GM23338 (cell line): Measurements from ENCODE around the gene CHD1. TPM values are rescaled to one million over a fixed set of nuclear protein-coding genes. Genes with fewer than 3 reads are reported as not detected.

Experiments
- ATAC-seq: fragments of 200-7000 bp; cut with Tn5 transposase; 3 replicates; pipeline ENCODE4 v1.9.1; 2020
- DNase-seq: peaks from one replicate; pipeline ENCODE4 v3.0.0-alpha.2; 2015; ENCODE audit warnings: low spot score
- H2AFZ ChIP-seq: fragments of 200-600 bp; sonication (generic); 2 replicates; pipeline ENCODE4 v1.8.0; 2016; ENCODE audit warnings: antibody characterized with exemption, mild to moderate bottlenecking, moderate library complexity
- H3F3A ChIP-seq: fragments of 200-600 bp; sonication (generic); replicated peaks from 2 replicates; pipeline ENCODE4 v1.8.0; 2017; ENCODE audit warnings: antibody characterized with exemption, mixed run types, low read depth
- H3K27ac ChIP-seq: fragments of 200-600 bp; sonication (generic); 2 replicates; pipeline ENCODE4 v1.6.1; 2016; ENCODE audit warnings: low read depth
- H3K27me3 ChIP-seq: fragments of 200-600 bp; sonication (generic); 2 replicates; pipeline ENCODE4 v1.8.0; 2016; ENCODE audit warnings: mild to moderate bottlenecking, mixed run types, moderate library complexity; ENCODE audit not compliant: insufficient read depth
- H3K36me3 ChIP-seq: fragments of 200-600 bp; sonication (generic); 2 replicates; pipeline ENCODE4 v1.8.0; 2016; ENCODE audit warnings: mild to moderate bottlenecking; ENCODE audit not compliant: insufficient read depth
- H3K4me1 ChIP-seq: fragments of 200-600 bp; sonication (generic); 2 replicates; pipeline ENCODE4 v1.8.0; 2016; ENCODE audit warnings: mild to moderate bottlenecking, moderate library complexity; ENCODE audit not compliant: insufficient read depth
- H3K4me2 ChIP-seq: fragments of 200-600 bp; sonication (generic); 2 replicates; pipeline ENCODE4 v1.7.1; 2017; ENCODE audit warnings: mixed run types
- H3K4me3 ChIP-seq: fragments of 200-600 bp; sonication (generic); 2 replicates; pipeline ENCODE4 v1.6.1; 2016; ENCODE audit warnings: mixed run types
- H3K79me2 ChIP-seq: fragments of 200-600 bp; sonication (generic); replicated peaks from 2 replicates; pipeline ENCODE4 v1.8.0; 2017; ENCODE audit warnings: mild to moderate bottlenecking; ENCODE audit not compliant: insufficient read depth
- H3K9me2 ChIP-seq: fragments of 200-600 bp; sonication (generic); 2 replicates; pipeline ENCODE4 v1.8.0; 2017; ENCODE audit not compliant: insufficient read depth
- H4K20me1 ChIP-seq: fragments of 200-600 bp; sonication (generic); replicated peaks from 2 replicates; pipeline ENCODE4 v1.8.0; 2017; ENCODE audit warnings: mild to moderate bottlenecking; ENCODE audit not compliant: insufficient read depth
- H3K27ac Mint-ChIP-seq: 2 replicates; pipeline ENCODE4 v1.8.0; 2020; ENCODE audit warnings: inconsistent platforms, mild to moderate bottlenecking, moderate library complexity, mixed read lengths
- H3K27me3 Mint-ChIP-seq: 3 replicates; pipeline ENCODE4 v1.8.0; 2022; ENCODE audit warnings: low read depth, mild to moderate bottlenecking, moderate library complexity, mixed read lengths, inconsistent platforms; ENCODE audit not compliant: insufficient read depth, poor library complexity
- H3K36me3 Mint-ChIP-seq: 3 replicates; pipeline ENCODE4 v1.8.0; 2021; ENCODE audit warnings: low read depth, mild to moderate bottlenecking, inconsistent platforms, moderate library complexity, mixed read lengths
- H3K4me1 Mint-ChIP-seq: 3 replicates; pipeline ENCODE4 v1.8.0; 2020; ENCODE audit warnings: mild to moderate bottlenecking, inconsistent platforms, mixed read lengths
- H3K4me3 Mint-ChIP-seq: 3 replicates; pipeline ENCODE4 v1.8.0; 2021; ENCODE audit warnings: moderate library complexity, mild to moderate bottlenecking, inconsistent platforms, mixed read lengths
- H3K9me3 Mint-ChIP-seq: 3 replicates; pipeline ENCODE4 v1.8.0; 2020; ENCODE audit warnings: moderate library complexity, mild to moderate bottlenecking, inconsistent platforms, mixed read lengths
- CREB1 ChIP-seq: fragments of 250-450 bp; sonication (Bioruptor Pico); IDR thresholded peaks from 2 replicates; pipeline ENCODE4 v1.5.0; 2020; ENCODE audit warnings: low read depth, mild to moderate bottlenecking, moderate library complexity
- EZH2 ChIP-seq: fragments of 200-600 bp; sonication (generic); IDR thresholded peaks from one replicate; pipeline ENCODE4 v1.8.0; 2017; ENCODE audit warnings: antibody characterized with exemption, mild to moderate bottlenecking, low read depth; ENCODE audit not compliant: unreplicated experiment
- EZH2phosphoT487 ChIP-seq: fragments of 200-600 bp; sonication (generic); IDR thresholded peaks from one replicate; pipeline ENCODE4 v1.8.1; 2018; ENCODE audit warnings: antibody characterized with exemption; ENCODE audit not compliant: unreplicated experiment
- JUNB ChIP-seq: IDR thresholded peaks from one replicate; pipeline ENCODE4 v1.6.1; 2016; ENCODE audit warnings: antibody characterized with exemption; ENCODE audit not compliant: unreplicated experiment
- POLR2AphosphoS5 ChIP-seq: IDR thresholded peaks from 2 replicates; pipeline ENCODE4 v1.6.1; 2016; ENCODE audit warnings: antibody characterized with exemption, low read depth
- REST ChIP-seq: IDR thresholded peaks from one replicate; pipeline ENCODE4 v1.6.1; 2018; ENCODE audit warnings: antibody characterized with exemption; ENCODE audit not compliant: unreplicated experiment
- STAT1 ChIP-seq: IDR thresholded peaks from one replicate; pipeline ENCODE4 v1.6.1; 2016; ENCODE audit warnings: antibody characterized with exemption; ENCODE audit not compliant: unreplicated experiment
- ZNF114 ChIP-seq: fragments of 250-450 bp; sonication (Bioruptor Pico); IDR thresholded peaks from 2 replicates; pipeline ENCODE4 v1.5.0; 2020; ENCODE audit warnings: mild to moderate bottlenecking, moderate library complexity
- ZNF331 ChIP-seq: fragments of 250-450 bp; sonication (Bioruptor Pico); IDR thresholded peaks from 2 replicates; pipeline ENCODE4 v1.5.0; 2020; ENCODE audit warnings: low read depth, mild to moderate bottlenecking, moderate library complexity
- polyA plus RNA-seq: library from polyadenylated mRNA; unstranded; fragments of >200 nt; fragmentation: Nextera tagmentation; extraction: Ambion mirVana; gene quantifications from 2 replicates; pipeline ENCODE4 v1.2.1, GENCODE V29; 2016
- total RNA-seq: library from RNA; depleted of rRNA; stranded (reverse); fragments of >200 nt; shearing (Covaris generic); gene quantifications from 2 replicates; pipeline ENCODE4 v1.2.3, GENCODE V29; 2014
- TF ChIP-seq, protein P1 (sequence below): fragments of 250-450 bp; sonication (Bioruptor Pico); IDR thresholded peaks from 2 replicates; pipeline ENCODE4 v1.5.0; 2020; ENCODE audit warnings: mild to moderate bottlenecking, moderate library complexity
- TF ChIP-seq, protein P2 (sequence below): IDR thresholded peaks from 2 replicates; pipeline ENCODE4 v1.6.1; 2016; ENCODE audit warnings: antibody characterized with exemption
- TF ChIP-seq, protein P3 (sequence below), 2 experiments: fragments of 200-600 bp in 1 of 2; sonication (generic) in 1 of 2; conservative IDR thresholded peaks; 2 replicates each; pipeline versions ENCODE4 v1.5.1 to v1.6.1; 2016 to 2017; ENCODE audit warnings: antibody characterized with exemption in 2 of 2, low read depth in 2 of 2, mild to moderate bottlenecking in 2 of 2, moderate library complexity in 1 of 2

CHD1 gene
- total and polyA plus RNA-seq, 2 experiments from 2014 or later, result 36.4 to 75.6 TPM

DNA sequence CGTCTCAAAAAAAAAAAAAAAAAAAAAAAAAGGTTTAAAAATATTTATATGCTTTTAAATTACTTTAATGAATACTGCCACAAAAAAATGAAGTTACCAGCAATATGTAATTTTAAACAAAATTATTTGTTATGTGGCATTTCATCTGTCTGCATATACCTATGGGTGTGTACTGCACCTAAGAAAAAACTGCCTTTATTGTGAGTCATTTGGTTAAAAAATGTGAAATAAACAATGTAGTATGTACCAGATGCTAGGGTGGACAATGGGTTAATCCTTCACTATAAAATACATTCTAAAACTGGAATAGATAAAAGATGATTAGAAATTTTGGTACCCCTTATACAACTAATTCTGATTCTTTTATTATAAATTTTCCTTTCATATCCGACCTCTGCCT lies 12.3 kb downstream of the CHD1 start (continued):
- TF ChIP-seq, protein P1, sequence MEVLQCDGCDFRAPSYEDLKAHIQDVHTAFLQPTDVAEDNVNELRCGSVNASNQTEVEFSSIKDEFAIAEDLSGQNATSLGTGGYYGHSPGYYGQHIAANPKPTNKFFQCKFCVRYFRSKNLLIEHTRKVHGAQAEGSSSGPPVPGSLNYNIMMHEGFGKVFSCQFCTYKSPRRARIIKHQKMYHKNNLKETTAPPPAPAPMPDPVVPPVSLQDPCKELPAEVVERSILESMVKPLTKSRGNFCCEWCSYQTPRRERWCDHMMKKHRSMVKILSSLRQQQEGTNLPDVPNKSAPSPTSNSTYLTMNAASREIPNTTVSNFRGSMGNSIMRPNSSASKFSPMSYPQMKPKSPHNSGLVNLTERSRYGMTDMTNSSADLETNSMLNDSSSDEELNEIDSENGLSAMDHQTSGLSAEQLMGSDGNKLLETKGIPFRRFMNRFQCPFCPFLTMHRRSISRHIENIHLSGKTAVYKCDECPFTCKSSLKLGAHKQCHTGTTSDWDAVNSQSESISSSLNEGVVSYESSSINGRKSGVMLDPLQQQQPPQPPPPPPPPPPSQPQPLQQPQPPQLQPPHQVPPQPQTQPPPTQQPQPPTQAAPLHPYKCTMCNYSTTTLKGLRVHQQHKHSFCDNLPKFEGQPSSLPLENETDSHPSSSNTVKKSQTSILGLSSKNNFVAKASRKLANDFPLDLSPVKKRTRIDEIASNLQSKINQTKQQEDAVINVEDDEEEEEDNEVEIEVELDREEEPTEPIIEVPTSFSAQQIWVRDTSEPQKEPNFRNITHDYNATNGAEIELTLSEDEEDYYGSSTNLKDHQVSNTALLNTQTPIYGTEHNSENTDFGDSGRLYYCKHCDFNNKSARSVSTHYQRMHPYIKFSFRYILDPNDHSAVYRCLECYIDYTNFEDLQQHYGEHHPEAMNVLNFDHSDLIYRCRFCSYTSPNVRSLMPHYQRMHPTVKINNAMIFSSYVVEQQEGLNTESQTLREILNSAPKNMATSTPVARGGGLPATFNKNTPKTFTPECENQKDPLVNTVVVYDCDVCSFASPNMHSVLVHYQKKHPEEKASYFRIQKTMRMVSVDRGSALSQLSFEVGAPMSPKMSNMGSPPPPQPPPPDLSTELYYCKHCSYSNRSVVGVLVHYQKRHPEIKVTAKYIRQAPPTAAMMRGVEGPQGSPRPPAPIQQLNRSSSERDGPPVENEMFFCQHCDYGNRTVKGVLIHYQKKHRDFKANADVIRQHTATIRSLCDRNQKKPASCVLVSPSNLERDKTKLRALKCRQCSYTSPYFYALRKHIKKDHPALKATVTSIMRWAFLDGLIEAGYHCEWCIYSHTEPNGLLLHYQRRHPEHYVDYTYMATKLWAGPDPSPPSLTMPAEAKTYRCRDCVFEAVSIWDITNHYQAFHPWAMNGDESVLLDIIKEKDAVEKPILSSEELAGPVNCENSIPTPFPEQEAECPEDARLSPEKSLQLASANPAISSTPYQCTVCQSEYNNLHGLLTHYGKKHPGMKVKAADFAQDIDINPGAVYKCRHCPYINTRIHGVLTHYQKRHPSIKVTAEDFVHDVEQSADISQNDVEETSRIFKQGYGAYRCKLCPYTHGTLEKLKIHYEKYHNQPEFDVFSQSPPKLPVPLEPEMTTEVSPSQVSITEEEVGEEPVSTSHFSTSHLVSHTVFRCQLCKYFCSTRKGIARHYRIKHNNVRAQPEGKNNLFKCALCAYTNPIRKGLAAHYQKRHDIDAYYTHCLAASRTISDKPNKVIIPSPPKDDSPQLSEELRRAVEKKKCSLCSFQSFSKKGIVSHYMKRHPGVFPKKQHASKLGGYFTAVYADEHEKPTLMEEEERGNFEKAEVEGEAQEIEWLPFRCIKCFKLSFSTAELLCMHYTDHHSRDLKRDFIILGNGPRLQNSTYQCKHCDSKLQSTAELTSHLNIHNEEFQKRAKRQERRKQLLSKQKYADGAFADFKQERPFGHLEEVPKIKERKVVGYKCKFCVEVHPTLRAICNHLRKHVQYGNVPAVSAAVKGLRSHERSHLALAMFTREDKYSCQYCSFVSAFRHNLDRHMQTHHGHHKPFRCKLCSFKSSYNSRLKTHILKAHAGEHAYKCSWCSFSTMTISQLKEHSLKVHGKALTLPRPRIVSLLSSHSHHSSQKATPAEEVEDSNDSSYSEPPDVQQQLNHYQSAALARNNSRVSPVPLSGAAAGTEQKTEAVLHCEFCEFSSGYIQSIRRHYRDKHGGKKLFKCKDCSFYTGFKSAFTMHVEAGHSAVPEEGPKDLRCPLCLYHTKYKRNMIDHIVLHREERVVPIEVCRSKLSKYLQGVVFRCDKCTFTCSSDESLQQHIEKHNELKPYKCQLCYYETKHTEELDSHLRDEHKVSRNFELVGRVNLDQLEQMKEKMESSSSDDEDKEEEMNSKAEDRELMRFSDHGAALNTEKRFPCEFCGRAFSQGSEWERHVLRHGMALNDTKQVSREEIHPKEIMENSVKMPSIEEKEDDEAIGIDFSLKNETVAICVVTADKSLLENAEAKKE (CRISPR knock-in tag), result no peak
- no peak for TF ChIP-seq POLR2AphosphoS5

GRCh38 chr5:98913911-98914310 lies 14.9 kb downstream of the CHD1 start:
- H3K27ac ChIP-seq, result no peak overlapping the region
- peaks cover 99% of the 10 kb centered on the region for H3K79me2 ChIP-seq
- Mint-ChIP-seq H3K36me3 (peaks cover 12% of the 10 kb centered on the region; the same call in 2 of the 3 replicates), H3K4me1 (peaks cover 24% of the 10 kb centered on the region), H3K27ac (no peak overlapping the region), H3K9me3 (no peaks in the 10 kb centered on the region), H3K27me3 (peaks cover 2% of the 10 kb centered on the region), H3K4me3 (no peak overlapping the region)
- DNase-seq, result no peak
- H4K20me1 ChIP-seq, result peaks cover 36% of the 10 kb centered on the region
- H2AFZ ChIP-seq, result no peak overlapping the region
- no peaks in the 10 kb centered on the region for H3F3A ChIP-seq
- peaks cover 3% of the 10 kb centered on the region; the same call in 1 of the 2 replicates for H3K36me3 ChIP-seq
- peaks cover 20% of the 10 kb centered on the region for H3K4me1 ChIP-seq
- ATAC-seq, result no peak
- H3K27me3 ChIP-seq, result no peaks in the 10 kb centered on the region
- H3K4me3 ChIP-seq, result no peak overlapping the region
- no peaks in the 10 kb centered on the region for H3K9me2 ChIP-seq
- no peak overlapping the region for H3K4me2 ChIP-seq
- TF ChIP-seq POLR2AphosphoS5 (no peak), CREB1 (CRISPR knock-in tag) (no peak), EZH2phosphoT487 (no peak), EZH2 (no peak), ZNF114 (no peak), JUNB (no peak), ZNF331 (CRISPR knock-in tag) (no peak), REST (no peak), STAT1 (no peak)
- TF ChIP-seq, protein P2, sequence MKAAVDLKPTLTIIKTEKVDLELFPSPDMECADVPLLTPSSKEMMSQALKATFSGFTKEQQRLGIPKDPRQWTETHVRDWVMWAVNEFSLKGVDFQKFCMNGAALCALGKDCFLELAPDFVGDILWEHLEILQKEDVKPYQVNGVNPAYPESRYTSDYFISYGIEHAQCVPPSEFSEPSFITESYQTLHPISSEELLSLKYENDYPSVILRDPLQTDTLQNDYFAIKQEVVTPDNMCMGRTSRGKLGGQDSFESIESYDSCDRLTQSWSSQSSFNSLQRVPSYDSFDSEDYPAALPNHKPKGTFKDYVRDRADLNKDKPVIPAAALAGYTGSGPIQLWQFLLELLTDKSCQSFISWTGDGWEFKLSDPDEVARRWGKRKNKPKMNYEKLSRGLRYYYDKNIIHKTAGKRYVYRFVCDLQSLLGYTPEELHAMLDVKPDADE, result no peak
- TF ChIP-seq, protein P3, sequence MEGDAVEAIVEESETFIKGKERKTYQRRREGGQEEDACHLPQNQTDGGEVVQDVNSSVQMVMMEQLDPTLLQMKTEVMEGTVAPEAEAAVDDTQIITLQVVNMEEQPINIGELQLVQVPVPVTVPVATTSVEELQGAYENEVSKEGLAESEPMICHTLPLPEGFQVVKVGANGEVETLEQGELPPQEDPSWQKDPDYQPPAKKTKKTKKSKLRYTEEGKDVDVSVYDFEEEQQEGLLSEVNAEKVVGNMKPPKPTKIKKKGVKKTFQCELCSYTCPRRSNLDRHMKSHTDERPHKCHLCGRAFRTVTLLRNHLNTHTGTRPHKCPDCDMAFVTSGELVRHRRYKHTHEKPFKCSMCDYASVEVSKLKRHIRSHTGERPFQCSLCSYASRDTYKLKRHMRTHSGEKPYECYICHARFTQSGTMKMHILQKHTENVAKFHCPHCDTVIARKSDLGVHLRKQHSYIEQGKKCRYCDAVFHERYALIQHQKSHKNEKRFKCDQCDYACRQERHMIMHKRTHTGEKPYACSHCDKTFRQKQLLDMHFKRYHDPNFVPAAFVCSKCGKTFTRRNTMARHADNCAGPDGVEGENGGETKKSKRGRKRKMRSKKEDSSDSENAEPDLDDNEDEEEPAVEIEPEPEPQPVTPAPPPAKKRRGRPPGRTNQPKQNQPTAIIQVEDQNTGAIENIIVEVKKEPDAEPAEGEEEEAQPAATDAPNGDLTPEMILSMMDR (conservative IDR thresholded peaks at IDR 0.05; ENCODE audit: low read depth in 2 of 2), result no peak
